K562 (cell line): ENCODE results near the gene ANGEL2. TPM values are rescaled to one million over a fixed set of nuclear protein-coding genes. Genes with fewer than 3 reads are reported as not detected.
A peak's percentile ranks its signal among the peaks of the same experiment; 100 is the strongest.

Experiments
- ARNT ChIP-seq, 2 experiments: fragments of 450-650 bp; IDR thresholded peaks; 2 replicates each; pipeline ENCODE4 v1.6.1; 2016; ENCODE audit warnings: mild to moderate bottlenecking in 1 of 2
- BHLHE40 ChIP-seq: IDR thresholded peaks from 2 replicates; pipeline ENCODE4 v1.6.1; 2011; ENCODE audit warnings: low read length, improper control_type of control experiment
- BMI1 ChIP-seq: fragments of 150-350 bp; IDR thresholded peaks from 2 replicates; pipeline ENCODE4 v1.6.1; 2014; ENCODE audit warnings: low read length
- MXI1 ChIP-seq: IDR thresholded peaks from 2 replicates; pipeline ENCODE4 v1.6.1; 2011; ENCODE audit warnings: low read depth, mild to moderate bottlenecking, improper control_type of control experiment, low read length
- POLR2G ChIP-seq: fragments of 200-400 bp; formaldehyde crosslinking; IDR thresholded peaks from 2 replicates; pipeline ENCODE4 v1.6.1; 2017; ENCODE audit warnings: low read depth, mild to moderate bottlenecking, antibody characterized with exemption, low read length, moderate library complexity
- SETDB1 ChIP-seq: IDR thresholded peaks from one replicate; pipeline ENCODE4 v1.6.1; 2012; ENCODE audit warnings: low read length, control low read depth, inconsistent platforms
- SPI1 ChIP-seq: IDR thresholded peaks from 2 replicates; pipeline ENCODE4 v1.6.1; 2011; ENCODE audit warnings: low read depth, low read length, control low read depth, borderline replicate concordance
- TSC22D4 ChIP-seq: fragments of 450-650 bp; IDR thresholded peaks from 2 replicates; pipeline ENCODE4 v1.6.1; 2016; ENCODE audit warnings: missing genetic modification characterization, missing biosample characterization, control low read depth
- ZNF143 ChIP-seq: sonication (generic); formaldehyde crosslinking; IDR thresholded peaks from 2 replicates; pipeline ENCODE4 v1.9.0; 2022; ENCODE audit warnings: mild to moderate bottlenecking, missing genetic modification reagents
- ZNF23 ChIP-seq: fragments of 250-450 bp; sonication (Bioruptor Pico); IDR thresholded peaks from 2 replicates; pipeline ENCODE4 v1.4.0; 2020; ENCODE audit warnings: mild to moderate bottlenecking
- ZNF253 ChIP-seq: fragments of 250-450 bp; sonication (Bioruptor Pico); conservative IDR thresholded peaks from 2 replicates; pipeline ENCODE4 v1.6.1; 2021; ENCODE audit warnings: mild to moderate bottlenecking
- ZNF354B ChIP-seq: fragments of 250-450 bp; sonication (Bioruptor Pico); IDR thresholded peaks from 2 replicates; pipeline ENCODE4 v1.4.0; 2020
- ZNF584 ChIP-seq: fragments of 200-800 bp; sonication (Bioruptor generic); IDR thresholded peaks from 2 replicates; pipeline ENCODE4 v1.6.1; 2016; ENCODE audit warnings: low read depth, mild to moderate bottlenecking, missing genetic modification characterization, missing compliant biosample characterization
- ZNF778 ChIP-seq: fragments of 450-650 bp; formaldehyde crosslinking; IDR thresholded peaks from 2 replicates; pipeline ENCODE4 v1.4.0; 2020; ENCODE audit warnings: mild to moderate bottlenecking, moderate library complexity
- polyA plus RNA-seq, 8 experiments: library from polyadenylated mRNA; depleted of rRNA in 4 of 8; stranded (reverse) in 5 of 8; unstranded in 3 of 8; fragments of >200 nt; fragmentation: Nextera tagmentation in 2 of 8; fragmentation: Illumina TruSeq in 1 of 8; extraction: Ambion mirVana in 2 of 8; extraction: Trizol in 1 of 8; gene quantifications; 2 replicates each; pipeline versions ENCODE4 v1.2.1 to v1.2.3, GENCODE V29; 2011 to 2014; ENCODE audit warnings: inconsistent platforms in 1 of 8, missing spikeins in 1 of 8
- total RNA-seq, 7 experiments: library from RNA; depleted of rRNA in 6 of 7; stranded (reverse); fragments of >200 nt in 6 of 7; fragmentation: Illumina TruSeq in 2 of 7; extraction: Trizol in 2 of 7; gene quantifications; 2 replicates each; pipeline versions ENCODE4 v1.2.1 to v1.2.3, GENCODE V29; 2011 to 2021; ENCODE audit warnings: low replicate concordance in 1 of 7
- TF ChIP-seq, protein P1 (sequence below): fragments of 450-650 bp; IDR thresholded peaks from 2 replicates; pipeline ENCODE4 v1.6.1; 2014; ENCODE audit warnings: low read depth, mild to moderate bottlenecking, moderate library complexity, borderline replicate concordance
- TF ChIP-seq, protein P2 (sequence below): fragments of 250-450 bp; sonication (Bioruptor Pico); IDR thresholded peaks from 2 replicates; pipeline ENCODE4 v1.5.0; 2021
- TF ChIP-seq, protein P3 (sequence below): IDR thresholded peaks from 2 replicates; pipeline ENCODE4 v1.6.1; 2011; ENCODE audit warnings: borderline replicate concordance, low read depth, mild to moderate bottlenecking, moderate library complexity, low read length; ENCODE audit not compliant: insufficient read depth, poor library complexity, severe bottlenecking
- TF ChIP-seq, protein P4 (sequence below): fragments of 150-350 bp; IDR thresholded peaks from 2 replicates; pipeline ENCODE4 v1.6.1; 2014; ENCODE audit warnings: low read depth, mild to moderate bottlenecking, low read length, borderline replicate concordance

ANGEL2 gene
- total and polyA plus RNA-seq, 9 of the 15 experiments (the other 6 are each of a cell fraction or from before 2014, with no cell fraction given), result 6.8 to 34.6 (median 26.2) TPM

DNA sequence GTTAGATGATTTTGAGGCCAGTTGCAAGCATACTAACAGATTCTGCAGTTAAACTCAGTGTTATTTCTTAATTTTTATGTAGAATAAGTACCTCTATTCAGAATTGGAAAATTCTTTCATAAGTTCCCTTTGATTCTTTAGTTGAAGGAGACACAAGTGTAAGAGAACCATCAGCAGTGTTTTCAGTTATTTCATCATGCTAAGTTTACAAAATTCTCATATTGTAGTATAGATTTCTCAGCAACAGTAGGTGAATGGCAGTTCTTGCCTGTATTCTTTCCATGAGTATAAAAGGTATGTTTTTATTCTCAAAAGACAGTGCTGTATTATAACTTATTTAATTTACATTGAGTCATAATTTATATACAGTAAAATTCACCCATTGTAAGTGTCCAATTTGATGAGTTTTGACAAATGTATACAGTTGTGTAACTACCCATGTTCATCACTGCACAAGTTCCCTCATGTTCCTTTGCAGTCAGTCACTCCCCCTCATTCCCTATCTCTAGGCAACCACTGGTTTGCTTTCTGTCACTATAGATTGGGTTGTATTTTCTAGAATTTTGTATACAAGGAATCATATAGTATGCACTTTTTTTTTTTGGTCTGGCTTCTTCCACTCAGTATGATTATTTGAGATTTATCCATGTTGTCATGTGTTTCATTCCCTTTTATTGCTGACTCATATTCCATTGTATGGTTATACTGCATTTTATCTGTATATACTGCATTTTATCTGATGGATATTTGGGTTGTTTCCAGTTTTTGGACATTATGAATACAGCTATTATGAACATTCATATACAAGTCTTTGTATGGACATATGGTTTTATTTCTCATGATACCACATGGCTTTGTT is 39.3 kb upstream of the ANGEL2 start (continued):
- no peak for TF ChIP-seq ZNF584 (CRISPR knock-in tag)
- no peak for TF ChIP-seq TSC22D4
- TF ChIP-seq, protein P1, sequence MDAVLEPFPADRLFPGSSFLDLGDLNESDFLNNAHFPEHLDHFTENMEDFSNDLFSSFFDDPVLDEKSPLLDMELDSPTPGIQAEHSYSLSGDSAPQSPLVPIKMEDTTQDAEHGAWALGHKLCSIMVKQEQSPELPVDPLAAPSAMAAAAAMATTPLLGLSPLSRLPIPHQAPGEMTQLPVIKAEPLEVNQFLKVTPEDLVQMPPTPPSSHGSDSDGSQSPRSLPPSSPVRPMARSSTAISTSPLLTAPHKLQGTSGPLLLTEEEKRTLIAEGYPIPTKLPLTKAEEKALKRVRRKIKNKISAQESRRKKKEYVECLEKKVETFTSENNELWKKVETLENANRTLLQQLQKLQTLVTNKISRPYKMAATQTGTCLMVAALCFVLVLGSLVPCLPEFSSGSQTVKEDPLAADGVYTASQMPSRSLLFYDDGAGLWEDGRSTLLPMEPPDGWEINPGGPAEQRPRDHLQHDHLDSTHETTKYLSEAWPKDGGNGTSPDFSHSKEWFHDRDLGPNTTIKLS, result no peak; the same call in 1 of the 2 replicates
- TF ChIP-seq BMI1, result peak; percentile 67
- no peak for TF ChIP-seq ZNF778 (CRISPR knock-in tag)
- no peak for TF ChIP-seq POLR2G
- TF ChIP-seq ZNF143 (CRISPR knock-in tag), result no peak
- no peak for TF ChIP-seq ZNF23 (CRISPR knock-in tag)
- TF ChIP-seq ARNT (IDR thresholded peaks at IDR 0.05), result peak; percentile 31 to 88; a peak in 1 of 4 replicates
- TF ChIP-seq, protein P2, sequence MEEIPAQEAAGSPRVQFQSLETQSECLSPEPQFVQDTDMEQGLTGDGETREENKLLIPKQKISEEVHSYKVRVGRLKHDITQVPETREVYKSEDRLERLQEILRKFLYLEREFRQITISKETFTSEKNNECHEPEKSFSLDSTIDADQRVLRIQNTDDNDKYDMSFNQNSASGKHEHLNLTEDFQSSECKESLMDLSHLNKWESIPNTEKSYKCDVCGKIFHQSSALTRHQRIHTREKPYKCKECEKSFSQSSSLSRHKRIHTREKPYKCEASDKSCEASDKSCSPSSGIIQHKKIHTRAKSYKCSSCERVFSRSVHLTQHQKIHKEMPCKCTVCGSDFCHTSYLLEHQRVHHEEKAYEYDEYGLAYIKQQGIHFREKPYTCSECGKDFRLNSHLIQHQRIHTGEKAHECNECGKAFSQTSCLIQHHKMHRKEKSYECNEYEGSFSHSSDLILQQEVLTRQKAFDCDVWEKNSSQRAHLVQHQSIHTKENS (CRISPR knock-in tag), result no peak
- TF ChIP-seq, protein P3, sequence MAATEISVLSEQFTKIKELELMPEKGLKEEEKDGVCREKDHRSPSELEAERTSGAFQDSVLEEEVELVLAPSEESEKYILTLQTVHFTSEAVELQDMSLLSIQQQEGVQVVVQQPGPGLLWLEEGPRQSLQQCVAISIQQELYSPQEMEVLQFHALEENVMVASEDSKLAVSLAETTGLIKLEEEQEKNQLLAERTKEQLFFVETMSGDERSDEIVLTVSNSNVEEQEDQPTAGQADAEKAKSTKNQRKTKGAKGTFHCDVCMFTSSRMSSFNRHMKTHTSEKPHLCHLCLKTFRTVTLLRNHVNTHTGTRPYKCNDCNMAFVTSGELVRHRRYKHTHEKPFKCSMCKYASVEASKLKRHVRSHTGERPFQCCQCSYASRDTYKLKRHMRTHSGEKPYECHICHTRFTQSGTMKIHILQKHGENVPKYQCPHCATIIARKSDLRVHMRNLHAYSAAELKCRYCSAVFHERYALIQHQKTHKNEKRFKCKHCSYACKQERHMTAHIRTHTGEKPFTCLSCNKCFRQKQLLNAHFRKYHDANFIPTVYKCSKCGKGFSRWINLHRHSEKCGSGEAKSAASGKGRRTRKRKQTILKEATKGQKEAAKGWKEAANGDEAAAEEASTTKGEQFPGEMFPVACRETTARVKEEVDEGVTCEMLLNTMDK, result no peak
- TF ChIP-seq BHLHE40, result no peak
- TF ChIP-seq ZNF253 (CRISPR knock-in tag), result no peak
- no peak for TF ChIP-seq SPI1
- TF ChIP-seq ZNF354B (CRISPR knock-in tag), result no peak
- TF ChIP-seq, protein P4, sequence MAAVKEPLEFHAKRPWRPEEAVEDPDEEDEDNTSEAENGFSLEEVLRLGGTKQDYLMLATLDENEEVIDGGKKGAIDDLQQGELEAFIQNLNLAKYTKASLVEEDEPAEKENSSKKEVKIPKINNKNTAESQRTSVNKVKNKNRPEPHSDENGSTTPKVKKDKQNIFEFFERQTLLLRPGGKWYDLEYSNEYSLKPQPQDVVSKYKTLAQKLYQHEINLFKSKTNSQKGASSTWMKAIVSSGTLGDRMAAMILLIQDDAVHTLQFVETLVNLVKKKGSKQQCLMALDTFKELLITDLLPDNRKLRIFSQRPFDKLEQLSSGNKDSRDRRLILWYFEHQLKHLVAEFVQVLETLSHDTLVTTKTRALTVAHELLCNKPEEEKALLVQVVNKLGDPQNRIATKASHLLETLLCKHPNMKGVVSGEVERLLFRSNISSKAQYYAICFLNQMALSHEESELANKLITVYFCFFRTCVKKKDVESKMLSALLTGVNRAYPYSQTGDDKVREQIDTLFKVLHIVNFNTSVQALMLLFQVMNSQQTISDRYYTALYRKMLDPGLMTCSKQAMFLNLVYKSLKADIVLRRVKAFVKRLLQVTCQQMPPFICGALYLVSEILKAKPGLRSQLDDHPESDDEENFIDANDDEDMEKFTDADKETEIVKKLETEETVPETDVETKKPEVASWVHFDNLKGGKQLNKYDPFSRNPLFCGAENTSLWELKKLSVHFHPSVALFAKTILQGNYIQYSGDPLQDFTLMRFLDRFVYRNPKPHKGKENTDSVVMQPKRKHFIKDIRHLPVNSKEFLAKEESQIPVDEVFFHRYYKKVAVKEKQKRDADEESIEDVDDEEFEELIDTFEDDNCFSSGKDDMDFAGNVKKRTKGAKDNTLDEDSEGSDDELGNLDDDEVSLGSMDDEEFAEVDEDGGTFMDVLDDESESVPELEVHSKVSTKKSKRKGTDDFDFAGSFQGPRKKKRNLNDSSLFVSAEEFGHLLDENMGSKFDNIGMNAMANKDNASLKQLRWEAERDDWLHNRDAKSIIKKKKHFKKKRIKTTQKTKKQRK, result no peak
- TF ChIP-seq MXI1, result peak; percentile 93
- no peak for TF ChIP-seq SETDB1
